Stimulated activated effector memory CD8-positive, alpha-beta T cell treated with anti-CD3 and anti-CD28 coated beads, Interleukin-12 subunit alpha, Interleukin-12 subunit beta, amount 100 ng/mL, for 72 hours (primary cell): Measurements from ENCODE around the gene ZFP64.
"Not testable (repeated sequence)": the region's sequence is repeated elsewhere in the genome, so short reads cannot be mapped to it uniquely, and the experiment has no call there.

Experiments used
- ATAC-seq: fragments of 150-1000 bp; cut with Tn5 transposase; 2 replicates; pipeline ENCODE4 v1.10.0; 2021
- DNase-seq, 2 donors: peaks; one replicate each; pipeline ENCODE4 v3.0.0; 2021 to 2022; ENCODE audit warnings: low spot score in 2 of 2
- H3K27ac Mint-ChIP-seq: one replicate; pipeline ENCODE4 v1.8.0; 2022; ENCODE audit warnings: mild to moderate bottlenecking, mixed read lengths
- H3K36me3 Mint-ChIP-seq: one replicate; pipeline ENCODE4 v1.8.0; 2022; ENCODE audit warnings: mild to moderate bottlenecking, mixed read lengths
- H3K4me1 Mint-ChIP-seq: one replicate; pipeline ENCODE4 v1.8.0; 2022; ENCODE audit warnings: mixed read lengths
- H3K4me3 Mint-ChIP-seq: one replicate; pipeline ENCODE4 v1.8.0; 2022; ENCODE audit warnings: mild to moderate bottlenecking, mixed read lengths
- H3K9me3 Mint-ChIP-seq: one replicate; pipeline ENCODE4 v1.8.0; 2022; ENCODE audit warnings: mixed read lengths

ZFP64 gene

GRCh38 chr20:52152416-52152815 lies 39.2 kb downstream of the ZFP64 start:
- no peak overlapping the region for H3K27ac Mint-ChIP-seq
- no peak for ATAC-seq
- H3K9me3 Mint-ChIP-seq = no peaks in the 10 kb centered on the region
- no peak overlapping the region for H3K4me3 Mint-ChIP-seq
- no peaks in the 10 kb centered on the region for H3K4me1 Mint-ChIP-seq
- DNase-seq = no peak
- peaks cover 34% of the 10 kb centered on the region for H3K36me3 Mint-ChIP-seq

DNA sequence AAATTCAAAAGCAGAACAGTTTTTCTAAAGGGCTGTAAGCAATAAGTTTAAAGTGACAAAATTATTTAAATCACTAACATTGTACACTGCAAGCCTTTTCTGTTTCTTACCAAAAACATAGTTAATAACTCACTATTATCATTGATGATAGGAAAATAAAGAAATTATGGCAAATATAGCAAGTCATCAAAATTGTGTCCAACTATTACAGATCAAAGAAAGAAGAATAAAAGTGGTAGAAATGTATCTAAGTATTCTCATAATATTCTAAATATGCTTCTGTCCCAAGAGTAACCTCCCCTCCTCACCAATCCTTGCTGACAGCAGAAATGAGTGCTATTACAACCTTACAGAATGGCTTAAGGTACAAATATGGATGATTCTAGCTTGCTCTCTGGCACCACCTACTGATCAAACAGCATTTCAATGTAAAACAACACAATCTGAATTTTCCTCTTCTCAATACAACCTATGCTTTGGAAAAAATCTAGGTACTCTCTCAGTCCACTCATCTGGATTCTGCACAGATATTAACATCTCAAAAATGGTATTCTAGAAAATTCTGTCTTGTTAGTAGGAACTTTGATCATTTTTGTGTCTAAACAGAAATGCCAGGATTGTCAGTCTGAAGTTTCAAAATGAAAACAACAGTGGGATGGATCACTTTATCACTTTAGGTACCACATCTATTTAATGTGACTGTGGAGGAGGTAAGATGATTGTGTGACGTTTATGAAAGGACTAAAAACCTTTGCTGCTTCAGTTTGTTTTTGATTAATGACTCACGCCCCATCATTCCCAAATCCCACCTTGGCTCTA lies 40.9 kb downstream of the ZFP64 start:
- DNase-seq (no peak), ATAC-seq (no peak)
- no peak overlapping the region for H3K4me3 Mint-ChIP-seq
- no peaks in the 10 kb centered on the region for H3K9me3 Mint-ChIP-seq
- no peak overlapping the region for H3K27ac Mint-ChIP-seq
- peaks cover 29% of the 10 kb centered on the region for H3K36me3 Mint-ChIP-seq
- no peaks in the 10 kb centered on the region for H3K4me1 Mint-ChIP-seq

GRCh38 chr20:52145587-52145986 lies 46.0 kb downstream of the ZFP64 start:
- no peaks in the 10 kb centered on the region for H3K36me3 Mint-ChIP-seq
- DNase-seq (no peak), ATAC-seq (no peak)
- no peak overlapping the region for H3K27ac Mint-ChIP-seq
- H3K4me1 Mint-ChIP-seq = no peaks in the 10 kb centered on the region
- H3K9me3 Mint-ChIP-seq = no peaks in the 10 kb centered on the region
- H3K4me3 Mint-ChIP-seq = no peak overlapping the region

DNA sequence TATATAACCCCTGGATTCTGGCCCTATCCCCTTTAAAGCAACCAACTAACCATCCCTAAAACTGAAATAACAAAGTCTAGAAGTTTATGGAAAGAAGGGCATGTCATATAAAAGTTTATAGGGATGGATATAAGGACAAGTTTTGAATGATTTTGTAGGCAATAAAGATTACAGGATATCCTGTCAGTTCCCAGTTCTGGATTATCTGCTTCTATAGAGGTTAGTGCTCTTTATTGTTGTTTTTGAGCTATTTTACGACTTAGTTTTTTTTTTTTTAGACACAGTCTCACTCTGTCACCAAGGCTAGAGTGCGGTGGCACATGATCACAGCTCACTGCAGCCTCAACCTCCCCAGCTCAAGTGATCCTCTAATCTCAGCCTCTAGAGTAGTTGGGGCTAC lies 48.3 kb downstream of the ZFP64 start:
- H3K4me3 Mint-ChIP-seq = no peak overlapping the region

GRCh38 chr20:52142757-52143156 lies 48.8 kb downstream of the ZFP64 start:
- ATAC-seq (no peak), DNase-seq (no peak)
- Mint-ChIP-seq H3K4me1 (no peaks in the 10 kb centered on the region), H3K27ac (no peak overlapping the region), H3K9me3 (no peaks in the 10 kb centered on the region), H3K36me3 (no peaks in the 10 kb centered on the region), H3K4me3 (no peak overlapping the region)

More for the DNA sequence above, 48.3 kb downstream of the ZFP64 start:
- Mint-ChIP-seq H3K4me1 (no peaks in the 10 kb centered on the region), H3K9me3 (no peaks in the 10 kb centered on the region), H3K36me3 (no peaks in the 10 kb centered on the region), H3K27ac (no peak overlapping the region)
- DNase-seq (no peak), ATAC-seq (no peak)

- Mint-ChIP-seq H3K9me3 (no peaks in the 10 kb centered on the region), H3K27ac (no peak overlapping the region), H3K4me3 (no peak overlapping the region), H3K4me1 (no peaks in the 10 kb centered on the region), H3K36me3 (no peaks in the 10 kb centered on the region)
- ATAC-seq (no peak), DNase-seq (no peak)
These were observed 51.6 kb downstream of the ZFP64 start for GRCh38 chr20:52139986-52140385.

DNA sequence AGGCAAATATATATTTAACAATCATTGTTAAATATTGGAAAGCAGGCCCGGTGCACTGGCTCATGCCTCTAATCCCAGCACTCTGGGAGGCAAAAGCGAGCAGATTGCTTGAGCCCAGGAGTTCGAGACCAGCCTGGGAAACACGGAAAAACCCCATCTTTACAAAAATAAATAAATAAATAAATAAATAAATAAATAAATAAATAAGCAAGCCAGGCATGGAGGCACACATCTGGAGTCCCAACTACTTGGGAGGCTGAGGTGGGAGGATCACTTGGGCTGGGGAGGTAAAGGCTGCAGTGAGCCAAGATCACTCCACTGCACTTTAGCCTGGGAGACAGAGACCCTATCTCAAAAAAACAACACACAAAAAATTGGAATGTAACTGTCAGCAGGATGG lies 53.7 kb downstream of the ZFP64 start:
- no peak overlapping the region for H3K27ac Mint-ChIP-seq
- no peaks in the 10 kb centered on the region for H3K36me3 Mint-ChIP-seq
- H3K9me3 Mint-ChIP-seq = no peaks in the 10 kb centered on the region
- H3K4me1 Mint-ChIP-seq = no peaks in the 10 kb centered on the region
- no peak overlapping the region for H3K4me3 Mint-ChIP-seq
- ATAC-seq (no peak), DNase-seq (no peak)

DNA sequence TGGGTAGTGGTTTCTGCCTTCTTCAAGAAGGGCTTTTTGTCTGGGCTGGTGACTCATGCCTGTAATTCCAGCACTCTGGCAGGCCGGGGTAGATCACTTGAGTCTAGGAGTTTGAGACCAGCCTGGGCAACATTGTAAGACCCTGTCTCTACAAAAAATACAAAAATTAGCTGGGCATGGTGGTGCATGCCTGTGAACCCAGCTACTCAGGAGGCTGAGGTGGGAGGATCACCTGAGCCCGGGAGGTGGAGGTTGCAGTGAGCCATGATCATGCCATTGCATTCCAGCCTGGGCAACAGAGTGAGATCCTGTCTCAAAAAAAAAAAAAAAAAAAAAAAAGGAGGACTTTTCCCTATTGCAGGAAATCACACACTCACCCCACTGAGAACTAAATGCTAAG lies 57.9 kb downstream of the ZFP64 start:
- ATAC-seq, DNase-seq, H3K4me1 Mint-ChIP-seq, H3K36me3 Mint-ChIP-seq, H3K9me3 Mint-ChIP-seq, H3K4me3 Mint-ChIP-seq, H3K27ac Mint-ChIP-seq: not testable (repeated sequence)

GRCh38 chr20:52132337-52132736 lies 59.2 kb downstream of the ZFP64 start:
- no peak overlapping the region for H3K27ac Mint-ChIP-seq
- H3K9me3 Mint-ChIP-seq = no peaks in the 10 kb centered on the region
- H3K4me1 Mint-ChIP-seq = peaks cover 4% of the 10 kb centered on the region
- H3K36me3 Mint-ChIP-seq = no peaks in the 10 kb centered on the region
- ATAC-seq (no peak), DNase-seq (no peak)
- H3K4me3 Mint-ChIP-seq = no peak overlapping the region

DNA sequence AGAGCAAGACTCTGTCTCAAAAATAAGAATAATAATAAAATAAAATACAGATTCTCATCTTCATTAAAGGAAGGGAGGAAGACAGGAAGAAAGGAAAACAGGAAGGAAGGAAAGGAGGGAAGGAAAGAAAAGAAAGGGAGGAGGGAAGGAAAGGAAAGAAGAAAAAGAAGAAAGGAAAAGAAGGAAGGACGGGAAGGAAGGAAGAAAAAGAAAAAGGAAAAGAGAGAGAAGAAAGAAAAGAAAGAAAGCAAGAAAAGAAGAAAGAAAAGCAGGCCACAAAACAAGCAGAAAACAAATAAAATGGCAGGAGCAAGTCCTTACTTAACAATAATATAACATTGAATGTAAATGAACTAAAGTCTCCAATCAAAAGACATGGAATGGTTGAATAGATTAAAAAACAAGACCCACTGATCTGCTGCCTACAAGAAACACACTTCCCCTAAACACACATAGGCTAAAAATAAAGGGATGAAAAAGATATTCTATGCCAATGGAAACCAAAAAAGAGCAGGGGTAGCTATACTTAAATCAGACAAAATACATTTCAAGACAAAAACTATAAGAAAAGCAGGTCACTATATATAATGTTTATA lies 60.4 kb downstream of the ZFP64 start:
- Mint-ChIP-seq H3K4me1 (peaks cover 4% of the 10 kb centered on the region), H3K9me3 (no peaks in the 10 kb centered on the region), H3K36me3 (no peaks in the 10 kb centered on the region), H3K4me3 (no peak overlapping the region), H3K27ac (no peak overlapping the region)
- ATAC-seq (no peak), DNase-seq (no peak)

GRCh38 chr20:52130406-52130805 lies 61.2 kb downstream of the ZFP64 start:
- Mint-ChIP-seq H3K36me3 (no peaks in the 10 kb centered on the region), H3K9me3 (no peaks in the 10 kb centered on the region)
- no peak for ATAC-seq

DNA sequence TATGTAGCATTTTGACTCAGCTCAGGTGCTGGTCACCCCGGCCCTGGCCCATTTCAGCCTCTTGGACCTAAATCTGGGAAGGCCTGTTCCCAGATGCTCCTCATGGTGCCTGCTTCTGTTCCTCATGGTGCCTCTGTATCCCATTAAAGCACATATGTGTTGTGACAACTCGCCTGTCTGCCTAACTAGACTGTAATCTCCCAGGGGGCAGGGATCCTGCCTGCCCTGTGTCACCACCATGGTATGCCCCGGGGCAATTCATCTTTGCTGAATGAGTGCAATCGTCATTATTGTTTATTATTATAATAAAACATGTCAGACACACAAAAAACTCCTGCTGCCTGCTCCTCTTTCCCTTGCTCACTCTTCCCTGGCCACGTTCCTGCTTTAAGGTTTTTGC lies 62.0 kb downstream of the ZFP64 start:
- H3K4me3 Mint-ChIP-seq = no peak overlapping the region
- peaks cover 4% of the 10 kb centered on the region for H3K4me1 Mint-ChIP-seq
- H3K27ac Mint-ChIP-seq = peak overlapping the region; percentile 0
- no peak for DNase-seq
- ATAC-seq = no peak
- no peaks in the 10 kb centered on the region for H3K36me3 Mint-ChIP-seq
- no peaks in the 10 kb centered on the region for H3K9me3 Mint-ChIP-seq

More at GRCh38 chr20:52130406-52130805, 61.2 kb downstream of the ZFP64 start:
- Mint-ChIP-seq H3K4me1 (peaks cover 4% of the 10 kb centered on the region), H3K27ac (no peak overlapping the region), H3K4me3 (no peak overlapping the region)
- no peak for DNase-seq

- H3K4me3 Mint-ChIP-seq = no peak overlapping the region
- no peak for DNase-seq
These were observed 64.3 kb downstream of the ZFP64 start for GRCh38 chr20:52127309-52127708.

DNA sequence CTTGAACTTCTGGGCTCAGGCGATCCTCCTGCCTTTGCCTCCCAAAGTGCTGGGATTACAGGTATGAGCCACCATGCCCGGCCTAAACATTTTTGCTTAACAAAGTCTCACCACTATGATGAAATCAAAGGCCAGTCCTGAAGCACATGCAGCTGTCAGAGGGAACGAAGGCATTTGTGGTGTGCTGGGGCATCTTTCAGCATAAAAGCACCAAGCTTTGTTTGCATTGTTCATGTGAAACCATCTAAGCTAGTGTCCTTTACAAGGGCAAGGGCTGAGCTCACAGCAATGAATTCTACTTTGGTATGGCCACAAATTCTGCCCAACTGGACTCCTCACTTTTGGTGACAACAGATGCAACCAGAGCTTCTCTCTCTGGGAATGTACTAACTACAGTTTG lies 66.8 kb downstream of the ZFP64 start:
- Mint-ChIP-seq H3K4me1 (peaks cover 4% of the 10 kb centered on the region), H3K9me3 (no peaks in the 10 kb centered on the region), H3K27ac (no peak overlapping the region), H3K36me3 (no peaks in the 10 kb centered on the region), H3K4me3 (no peak overlapping the region)
- DNase-seq (no peak), ATAC-seq (no peak)

More at GRCh38 chr20:52127309-52127708, 64.3 kb downstream of the ZFP64 start:
- ATAC-seq = no peak
- Mint-ChIP-seq H3K9me3 (no peaks in the 10 kb centered on the region), H3K27ac (no peak overlapping the region), H3K36me3 (no peaks in the 10 kb centered on the region), H3K4me1 (peaks cover 4% of the 10 kb centered on the region)

DNA sequence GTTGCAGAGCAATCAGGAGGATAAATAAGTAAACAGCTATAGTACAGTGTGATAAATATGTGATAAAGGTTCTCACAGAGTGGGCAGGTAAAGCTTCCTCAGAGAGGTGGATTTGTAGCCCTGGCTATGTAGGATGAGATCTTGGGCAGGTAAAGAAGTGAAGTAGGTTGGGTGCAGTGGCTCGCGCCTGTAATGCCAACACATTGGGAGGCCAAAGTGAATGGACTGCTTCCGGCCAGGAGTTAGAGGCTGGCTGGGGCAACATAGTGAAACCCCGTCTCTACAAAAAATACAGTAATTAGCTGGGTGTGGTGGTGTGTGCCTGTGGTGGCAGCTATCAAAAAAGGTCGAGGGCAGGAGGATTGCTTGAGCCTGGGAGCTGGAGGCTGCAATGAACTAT lies 72.9 kb downstream of the ZFP64 start:
- Mint-ChIP-seq H3K27ac (no peak overlapping the region), H3K4me1 (no peaks in the 10 kb centered on the region), H3K4me3 (no peak overlapping the region), H3K9me3 (no peaks in the 10 kb centered on the region), H3K36me3 (no peaks in the 10 kb centered on the region)
- DNase-seq (no peak), ATAC-seq (no peak)

- ATAC-seq (no peak), DNase-seq (no peak)
- Mint-ChIP-seq H3K36me3 (no peaks in the 10 kb centered on the region), H3K27ac (no peak overlapping the region), H3K4me3 (no peak overlapping the region), H3K4me1 (no peaks in the 10 kb centered on the region), H3K9me3 (no peaks in the 10 kb centered on the region)
These were observed 73.5 kb downstream of the ZFP64 start for GRCh38 chr20:52118016-52118623.
